Raji (cell line): ENCODE data around the gene AFM.

Experiments
- POLR2A ChIP-seq: IDR thresholded peaks from 2 replicates; pipeline ENCODE4 v1.6.1; 2011; ENCODE audit warnings: low read depth, low read length, control low read depth; ENCODE audit not compliant: insufficient read depth

AFM gene

GRCh38 chr4:73446336-73446938, 35.1 kb upstream of the AFM start:
- TF ChIP-seq POLR2A: no peak

- TF ChIP-seq POLR2A: no peak
Measured at GRCh38 chr4:73447671-73448070, 33.9 kb upstream of the AFM start.

- TF ChIP-seq POLR2A: no peak
Measured at GRCh38 chr4:73448448-73449203, 32.9 kb upstream of the AFM start.

GRCh38 chr4:73450398-73451004, 31.0 kb upstream of the AFM start:
- TF ChIP-seq POLR2A: no peak

GRCh38 chr4:73451404-73451803, 30.1 kb upstream of the AFM start:
- no peak for TF ChIP-seq POLR2A

- no peak for TF ChIP-seq POLR2A
Measured at GRCh38 chr4:73451981-73452747, 29.4 kb upstream of the AFM start.

- no peak for TF ChIP-seq POLR2A
Measured at GRCh38 chr4:73452953-73453700, 28.4 kb upstream of the AFM start.

- TF ChIP-seq POLR2A: no peak
Measured at GRCh38 chr4:73453701-73454005, 27.9 kb upstream of the AFM start.

GRCh38 chr4:73454920-73455319, 26.6 kb upstream of the AFM start:
- no peak for TF ChIP-seq POLR2A

- no peak for TF ChIP-seq POLR2A
Measured at GRCh38 chr4:73456177-73457022, 25.1 kb upstream of the AFM start.

GRCh38 chr4:73458184-73459047, 23.1 kb upstream of the AFM start:
- TF ChIP-seq POLR2A: no peak

- no peak for TF ChIP-seq POLR2A
Measured at GRCh38 chr4:73459048-73459421, 22.5 kb upstream of the AFM start.

- no peak for TF ChIP-seq POLR2A
Measured at GRCh38 chr4:73460913-73461522, 20.5 kb upstream of the AFM start.

GRCh38 chr4:73468170-73468569, 13.4 kb upstream of the AFM start:
- TF ChIP-seq POLR2A: no peak
